HepG2 (cell line): ENCODE measurements around the gene MIA2. TPM values are rescaled to one million over a fixed set of nuclear protein-coding genes. Genes with fewer than 3 reads are reported as not detected.

Experiments
- FLYWCH1 ChIP-seq: sonication (generic); formaldehyde crosslinking; IDR thresholded peaks from 2 replicates; pipeline ENCODE4 v1.8.1; 2023; ENCODE audit warnings: mild to moderate bottlenecking, missing genetic modification reagents
- GATA4 ChIP-seq: sonication (generic); IDR thresholded peaks from 2 replicates; pipeline ENCODE4 v1.6.1; 2016; ENCODE audit warnings: antibody characterized with exemption, low read depth, borderline replicate concordance
- HMGXB4 ChIP-seq, 2 experiments: sonication (generic) in 1 of 2; formaldehyde crosslinking in 1 of 2; IDR thresholded peaks; 2 replicates each; pipeline versions ENCODE4 v1.4.0 to v1.6.1; 2018 to 2020; ENCODE audit warnings: missing genetic modification reagents in 2 of 2, borderline replicate concordance in 1 of 2, low read depth in 1 of 2, mild to moderate bottlenecking in 1 of 2, missing biosample characterization in 1 of 2
- IKZF4 ChIP-seq: sonication (generic); formaldehyde crosslinking; IDR thresholded peaks from 2 replicates; pipeline ENCODE4 v1.5.1; 2020; ENCODE audit warnings: borderline replicate concordance, mild to moderate bottlenecking, low read depth, missing genetic modification reagents; ENCODE audit errors: not compliant biosample characterization
- IRX3 ChIP-seq: sonication (generic); formaldehyde crosslinking; IDR thresholded peaks from 2 replicates; pipeline ENCODE4 v1.8.1; 2023; ENCODE audit warnings: mild to moderate bottlenecking, low read depth, missing genetic modification reagents, borderline replicate concordance
- KDM5B ChIP-seq: sonication (generic); formaldehyde crosslinking; IDR thresholded peaks from 2 replicates; pipeline ENCODE4 v1.4.0; 2020; ENCODE audit warnings: missing genetic modification reagents, mild to moderate bottlenecking, borderline replicate concordance
- MYC ChIP-seq: sonication (generic); formaldehyde crosslinking; IDR thresholded peaks from 2 replicates; pipeline ENCODE4 v1.9.0; 2021; ENCODE audit warnings: missing genetic modification reagents, borderline replicate concordance
- PRPF4 ChIP-seq: fragments of 200-400 bp; formaldehyde crosslinking; IDR thresholded peaks from 2 replicates; pipeline ENCODE4 v1.6.1; 2016; ENCODE audit warnings: low read length, low read depth; ENCODE audit not compliant: poor library complexity, severe bottlenecking
- RAD21 ChIP-seq: fragments of 450-650 bp; formaldehyde crosslinking; IDR thresholded peaks from 2 replicates; pipeline ENCODE4 v1.5.0; 2020; ENCODE audit warnings: mild to moderate bottlenecking
- RARG ChIP-seq: sonication (generic); formaldehyde crosslinking; IDR thresholded peaks from 2 replicates; pipeline ENCODE4 v1.4.0; 2020; ENCODE audit warnings: low read depth, mild to moderate bottlenecking, missing genetic modification reagents
- RERE ChIP-seq: IDR thresholded peaks from 2 replicates; pipeline ENCODE4 v1.6.1; 2016; ENCODE audit warnings: low read depth, missing genetic modification reagents, missing compliant biosample characterization
- SNAPC2 ChIP-seq: sonication (generic); formaldehyde crosslinking; IDR thresholded peaks from 2 replicates; pipeline ENCODE4 v1.8.1; 2022; ENCODE audit warnings: mild to moderate bottlenecking, missing genetic modification reagents
- TBX3 ChIP-seq: fragments of 450-650 bp; IDR thresholded peaks from 2 replicates; pipeline ENCODE4 v1.6.1; 2017; ENCODE audit warnings: antibody characterized with exemption, mild to moderate bottlenecking, inconsistent platforms, borderline replicate concordance
- THYN1 ChIP-seq: sonication (generic); formaldehyde crosslinking; IDR thresholded peaks from 2 replicates; pipeline ENCODE4 v1.8.1; 2023; ENCODE audit warnings: low read depth, mild to moderate bottlenecking, moderate library complexity, missing genetic modification reagents, borderline replicate concordance
- U2AF1 ChIP-seq: fragments of 200-400 bp; formaldehyde crosslinking; optimal IDR thresholded peaks from 2 replicates; pipeline ENCODE3; 2017; ENCODE audit warnings: mild to moderate bottlenecking, low read depth, low read length
- ZNF44 ChIP-seq: sonication (generic); formaldehyde crosslinking; IDR thresholded peaks from 2 replicates; pipeline ENCODE4 v1.5.1; 2020; ENCODE audit warnings: mild to moderate bottlenecking, missing genetic modification reagents
- polyA plus RNA-seq, 8 experiments: library from polyadenylated mRNA; depleted of rRNA in 3 of 8; stranded (reverse) in 7 of 8; unstranded in 1 of 8; fragments of >200 nt; fragmentation: Illumina TruSeq in 4 of 8; extraction: Trizol in 4 of 8; gene quantifications; 2 replicates each; pipeline versions ENCODE4 v1.2.1 to v1.2.3, GENCODE V29; 2011 to 2016; ENCODE audit warnings: low read depth in 4 of 8, missing spikeins in 1 of 8, mixed read lengths in 1 of 8; ENCODE audit not compliant: insufficient read depth in 1 of 8
- total RNA-seq, 5 experiments: library from RNA; depleted of rRNA; stranded (reverse); fragments of >200 nt; fragmentation: Illumina TruSeq; extraction: Trizol; gene quantifications; 2 replicates each; pipeline ENCODE4 v1.2.3, GENCODE V29; 2016; ENCODE audit warnings: low read depth in 1 of 5
- TF ChIP-seq, protein P1 (sequence below): sonication (generic); formaldehyde crosslinking; IDR thresholded peaks from 2 replicates; pipeline ENCODE4 v1.4.0; 2020; ENCODE audit warnings: missing genetic modification reagents
- TF ChIP-seq, protein P2 (sequence below): sonication (generic); formaldehyde crosslinking; IDR thresholded peaks from 2 replicates; pipeline ENCODE4 v1.8.1; 2023; ENCODE audit warnings: mild to moderate bottlenecking, moderate library complexity, missing genetic modification reagents

The MIA2 gene
- total and polyA plus RNA-seq, 2 of the 13 experiments (the other 11 are each of a cell fraction or from before 2014, with no cell fraction given), result 134 to 158 TPM

GRCh38 chr14:39267608-39268005, 33.9 kb downstream of the MIA2 start (continued):
- TF ChIP-seq RERE (CRISPR knock-in tag) (no peak), PRPF4 (no peak), THYN1 (no peak), IRX3 (CRISPR knock-in tag) (no peak), HMGXB4 (CRISPR knock-in tag; IDR thresholded peaks at IDR 0.05; ENCODE audit: borderline replicate concordance in 1 of 2, low read depth in 1 of 2) (no peak), GATA4 (no peak), ZNF44 (no peak), MYC (CRISPR knock-in tag) (no peak), SNAPC2 (CRISPR knock-in tag) (no peak), RARG (peak; percentile 92; the same call in 1 of the 2 replicates), KDM5B (CRISPR knock-in tag) (no peak), FLYWCH1 (CRISPR knock-in tag) (0 out of 2 replicates have a peak, but pooled peaks have one; percentile 10), RAD21 (CRISPR knock-in tag) (no peak), IKZF4 (peak; percentile 0), U2AF1 (no peak), TBX3 (no peak)
- TF ChIP-seq, protein P1, sequence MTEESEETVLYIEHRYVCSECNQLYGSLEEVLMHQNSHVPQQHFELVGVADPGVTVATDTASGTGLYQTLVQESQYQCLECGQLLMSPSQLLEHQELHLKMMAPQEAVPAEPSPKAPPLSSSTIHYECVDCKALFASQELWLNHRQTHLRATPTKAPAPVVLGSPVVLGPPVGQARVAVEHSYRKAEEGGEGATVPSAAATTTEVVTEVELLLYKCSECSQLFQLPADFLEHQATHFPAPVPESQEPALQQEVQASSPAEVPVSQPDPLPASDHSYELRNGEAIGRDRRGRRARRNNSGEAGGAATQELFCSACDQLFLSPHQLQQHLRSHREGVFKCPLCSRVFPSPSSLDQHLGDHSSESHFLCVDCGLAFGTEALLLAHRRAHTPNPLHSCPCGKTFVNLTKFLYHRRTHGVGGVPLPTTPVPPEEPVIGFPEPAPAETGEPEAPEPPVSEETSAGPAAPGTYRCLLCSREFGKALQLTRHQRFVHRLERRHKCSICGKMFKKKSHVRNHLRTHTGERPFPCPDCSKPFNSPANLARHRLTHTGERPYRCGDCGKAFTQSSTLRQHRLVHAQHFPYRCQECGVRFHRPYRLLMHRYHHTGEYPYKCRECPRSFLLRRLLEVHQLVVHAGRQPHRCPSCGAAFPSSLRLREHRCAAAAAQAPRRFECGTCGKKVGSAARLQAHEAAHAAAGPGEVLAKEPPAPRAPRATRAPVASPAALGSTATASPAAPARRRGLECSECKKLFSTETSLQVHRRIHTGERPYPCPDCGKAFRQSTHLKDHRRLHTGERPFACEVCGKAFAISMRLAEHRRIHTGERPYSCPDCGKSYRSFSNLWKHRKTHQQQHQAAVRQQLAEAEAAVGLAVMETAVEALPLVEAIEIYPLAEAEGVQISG (CRISPR knock-in tag), result no peak; the same call in 1 of the 2 replicates
- TF ChIP-seq, protein P2, sequence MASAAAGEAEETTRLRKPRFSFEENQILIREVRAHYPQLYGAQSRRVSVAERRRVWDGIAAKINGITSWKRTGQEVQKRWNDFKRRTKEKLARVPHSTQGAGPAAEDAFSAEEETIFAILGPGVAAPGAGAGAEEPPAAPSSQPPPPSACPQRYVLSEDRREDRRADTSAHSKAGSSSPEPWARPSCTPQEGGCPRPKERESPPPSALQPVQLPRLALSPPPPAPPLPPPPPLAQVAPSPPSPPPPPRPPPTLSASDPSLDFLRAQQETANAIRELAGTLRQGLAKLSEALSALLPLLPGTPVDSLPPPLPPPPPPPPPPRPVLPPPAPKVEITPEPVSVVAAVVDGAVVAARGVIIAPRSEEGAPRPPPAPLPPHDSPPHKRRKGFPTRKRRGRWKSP (CRISPR knock-in tag), result no peak; the same call in 1 of the 2 replicates
